Measurements from ENCODE around the gene MGP.

GRCh38 chr12:14884458-14884878 lies 1.2 kb downstream of the MGP start:
- TF ChIP-seq CTCF (conservative IDR thresholded peaks at IDR 0.05; ENCODE audit: low read length) (no peak), EZH2phosphoT487 (IDR thresholded peaks at IDR 0.05; ENCODE audit: borderline replicate concordance, low read depth, low read length) (no peak)

All from OCI-LY7 (cell line).